HG03460 (cell line): ENCODE results near the gene BMP7.
"Not testable (repeated sequence)": the region's sequence is repeated elsewhere in the genome, so short reads cannot be mapped to it uniquely, and the experiment has no call there.

Experiments used
- ATAC-seq: cut with Tn5 transposase; IDR thresholded peaks from one replicate; pipeline ENCODE4 v1.9.1; 2021; ENCODE audit not compliant: unreplicated experiment

The BMP7 gene

DNA sequence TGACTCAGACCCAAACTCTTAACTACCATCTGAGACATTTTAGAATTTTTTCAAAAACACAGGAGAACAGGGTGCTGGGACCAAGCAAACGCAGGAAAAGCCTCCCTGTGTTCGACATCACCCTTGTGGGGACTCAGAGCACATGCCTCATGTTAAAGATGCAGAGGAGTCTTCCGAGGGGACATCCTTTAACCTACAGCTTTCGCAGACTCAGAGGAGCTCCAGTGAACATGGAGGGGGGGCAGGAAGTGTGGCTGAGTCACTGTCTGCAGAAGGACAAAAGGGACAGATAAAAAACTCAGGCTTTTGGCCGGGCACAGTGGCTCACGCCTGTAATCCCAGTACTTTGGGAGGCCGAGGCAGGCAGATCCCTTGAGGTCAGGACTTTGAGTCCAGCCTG, 15.1 kb downstream of the BMP7 start:
- ATAC-seq, result no peak

DNA sequence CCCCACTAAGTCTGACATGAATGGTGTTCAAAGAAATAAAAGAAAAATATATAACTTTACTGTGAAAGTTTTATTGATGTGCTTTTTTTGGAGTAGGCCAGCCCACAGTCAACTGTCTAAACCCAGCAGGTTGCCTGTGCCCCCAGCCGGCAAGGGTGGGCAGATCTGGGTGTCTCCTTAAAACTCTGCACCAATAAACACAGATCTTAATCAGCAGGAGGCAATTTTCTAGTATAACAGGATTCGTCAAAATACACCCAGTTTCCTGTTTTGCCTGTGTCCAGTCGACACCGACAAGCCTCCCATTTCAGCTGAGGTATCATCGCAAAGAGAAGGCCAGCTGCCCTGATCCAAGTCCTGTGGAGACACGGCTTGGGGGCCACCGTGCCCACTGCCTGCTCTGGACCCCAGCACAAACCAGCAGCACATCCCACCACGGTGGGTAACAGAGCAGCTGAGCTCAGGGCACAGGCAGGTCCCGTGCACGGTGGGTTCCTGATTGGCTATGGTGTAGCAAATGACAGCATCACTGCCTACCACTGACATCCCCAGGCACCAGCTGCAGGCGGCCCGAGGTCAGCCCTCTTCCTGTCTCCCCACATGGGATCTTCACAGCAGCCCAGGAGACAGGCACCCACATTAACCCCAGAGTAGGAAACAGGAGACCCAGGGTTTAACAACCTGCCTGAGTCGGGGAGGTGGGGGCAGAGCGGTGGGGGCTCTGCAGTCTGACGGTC, 15.7 kb downstream of the BMP7 start:
- no peak for ATAC-seq

DNA sequence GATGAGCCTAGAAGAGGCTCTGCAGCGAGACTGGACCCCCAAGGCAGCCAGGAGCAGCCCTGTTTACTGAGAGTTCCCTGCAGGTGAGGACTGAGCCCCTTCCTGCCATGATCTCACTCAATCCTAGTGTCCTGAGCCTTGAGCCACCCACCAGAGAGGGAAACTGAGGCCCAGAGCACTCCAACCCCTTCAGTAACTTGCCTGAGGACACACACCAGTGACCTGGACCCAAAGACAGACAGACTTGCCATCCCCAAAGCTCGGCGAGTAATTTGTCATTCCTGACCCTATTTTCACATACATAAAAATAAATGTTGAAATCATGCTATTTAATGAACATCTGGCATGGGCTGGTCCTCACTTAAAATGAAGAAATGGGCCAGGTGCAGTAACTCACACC, 16.7 kb downstream of the BMP7 start:
- no peak for ATAC-seq

DNA sequence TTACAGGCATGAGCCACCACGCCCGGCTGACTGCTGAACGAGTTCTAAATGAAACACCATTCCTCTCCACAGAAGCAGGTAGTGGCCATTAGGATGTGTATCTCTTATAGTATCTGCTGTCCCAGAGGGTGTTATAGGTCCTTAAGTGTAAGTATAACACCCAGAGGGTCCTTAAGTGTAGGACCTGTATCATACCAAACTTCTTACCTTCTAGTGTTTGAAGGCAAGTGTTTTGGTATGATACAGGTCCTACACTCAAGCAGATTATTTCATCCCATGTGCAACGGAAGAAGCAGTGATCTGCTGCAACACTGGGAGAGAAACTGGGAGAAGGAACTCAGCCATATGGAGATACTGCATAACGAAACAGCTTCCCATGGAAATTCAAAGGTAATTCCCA, 17.4 kb downstream of the BMP7 start:
- no peak for ATAC-seq

DNA sequence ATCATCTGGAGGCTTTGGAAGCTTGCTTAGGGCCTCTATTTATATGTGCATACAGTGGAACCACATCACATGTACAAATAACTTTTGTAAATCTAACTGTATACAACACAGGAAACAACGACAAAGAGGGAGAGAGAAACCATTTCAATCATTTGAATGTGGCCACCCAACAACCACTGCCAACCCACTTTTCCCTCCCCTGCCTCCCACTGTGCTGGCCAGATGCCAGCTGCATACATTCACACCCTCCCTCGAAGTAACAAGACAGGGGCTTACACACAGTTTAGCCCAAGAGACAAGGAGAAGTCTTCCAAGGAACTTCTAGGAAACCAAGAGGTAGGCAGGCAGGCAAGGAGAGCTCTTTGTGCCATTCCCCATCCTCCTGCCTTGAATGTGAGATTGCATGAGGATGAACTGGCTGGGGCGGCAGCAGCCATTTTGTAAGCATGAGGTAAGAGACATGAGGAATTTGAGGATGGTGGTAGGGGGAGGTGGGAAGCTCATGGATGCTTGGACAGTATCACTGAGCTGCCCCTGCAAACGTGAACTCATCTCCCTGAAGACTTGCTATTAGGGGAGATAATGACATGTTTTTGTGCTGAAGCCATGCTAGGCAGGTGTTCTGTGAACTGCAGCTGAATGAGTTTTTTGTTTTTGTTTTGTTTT, 18.2 kb downstream of the BMP7 start:
- no peak for ATAC-seq

DNA sequence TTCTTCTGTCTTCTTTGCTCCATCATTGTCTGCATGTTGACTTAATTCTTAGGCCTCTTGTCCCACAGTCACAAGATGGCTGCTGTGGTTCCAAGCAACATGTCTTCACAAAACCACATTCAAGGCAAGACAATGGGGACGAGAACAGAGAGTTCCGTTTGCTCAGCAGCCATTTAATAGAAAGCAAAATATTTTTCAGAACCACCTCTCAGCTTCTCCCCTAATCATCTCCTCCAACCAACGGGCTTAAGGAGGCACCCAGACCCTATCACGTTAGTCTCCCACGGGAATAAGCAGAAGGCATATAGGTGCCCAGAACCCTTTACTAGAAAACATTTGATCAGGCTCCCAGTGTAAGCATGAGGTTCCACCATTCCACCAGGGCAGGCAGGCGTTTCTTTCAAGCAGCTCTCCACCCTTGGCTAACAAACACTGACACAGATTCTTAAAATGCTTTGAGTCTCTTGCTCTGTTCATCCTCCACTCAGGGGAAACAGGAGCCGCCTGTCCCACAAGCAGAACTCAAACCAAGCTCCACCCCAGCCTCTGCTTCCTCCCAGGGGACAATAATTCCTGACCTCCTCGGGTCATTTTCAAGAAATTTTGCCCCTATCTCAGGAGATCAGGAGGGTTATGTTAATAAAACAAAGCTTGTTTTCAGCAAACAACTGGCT, 19.0 kb downstream of the BMP7 start:
- no peak for ATAC-seq

DNA sequence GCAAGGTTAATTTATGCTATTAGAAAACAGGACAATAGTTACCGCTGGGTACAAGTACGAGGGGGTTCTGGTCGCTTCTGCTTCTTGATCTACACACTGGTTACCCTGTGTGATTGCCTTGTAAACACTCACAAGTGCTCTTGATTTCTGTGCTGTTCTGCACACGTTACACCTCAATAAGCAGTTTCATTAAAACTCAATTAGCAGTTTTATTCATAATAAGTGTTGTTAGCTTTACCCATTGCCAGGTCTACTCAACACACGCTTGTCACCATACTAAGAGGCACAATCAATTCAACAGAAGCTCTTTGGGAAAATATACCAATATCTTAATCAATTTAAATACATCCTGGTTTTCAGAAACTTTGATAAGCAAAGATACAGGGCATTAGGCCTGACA, 20.4 kb downstream of the BMP7 start:
- no peak for ATAC-seq

DNA sequence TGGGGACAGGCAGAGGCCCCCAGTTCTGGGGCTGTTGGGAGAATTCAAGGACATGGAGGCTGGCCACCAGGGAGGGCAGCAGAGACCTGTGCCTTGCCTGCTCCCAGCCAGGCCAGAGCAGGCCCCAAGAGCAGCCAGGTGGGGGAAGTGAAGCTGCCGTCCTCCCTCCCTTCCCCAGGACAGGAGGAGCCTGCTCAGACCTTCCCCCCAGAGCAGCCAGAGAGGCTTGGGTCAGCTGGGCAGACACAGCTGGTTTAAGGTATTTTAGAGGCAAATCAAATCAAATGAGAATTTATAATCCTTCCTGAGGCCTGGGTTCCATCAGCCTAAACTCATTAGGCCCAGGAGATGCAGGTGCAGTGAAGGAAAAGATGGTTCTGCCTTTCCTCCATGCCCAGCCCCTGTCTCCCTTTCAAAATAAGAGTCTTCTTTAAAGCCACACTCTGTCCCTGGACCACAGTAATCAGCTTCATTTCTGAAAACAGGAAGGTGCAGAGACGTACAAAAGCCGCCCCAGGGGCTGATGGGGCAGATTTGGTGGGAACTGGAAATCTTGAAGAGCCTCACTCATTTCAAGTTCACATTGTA, 21.7 kb downstream of the BMP7 start:
- ATAC-seq, result no peak

DNA sequence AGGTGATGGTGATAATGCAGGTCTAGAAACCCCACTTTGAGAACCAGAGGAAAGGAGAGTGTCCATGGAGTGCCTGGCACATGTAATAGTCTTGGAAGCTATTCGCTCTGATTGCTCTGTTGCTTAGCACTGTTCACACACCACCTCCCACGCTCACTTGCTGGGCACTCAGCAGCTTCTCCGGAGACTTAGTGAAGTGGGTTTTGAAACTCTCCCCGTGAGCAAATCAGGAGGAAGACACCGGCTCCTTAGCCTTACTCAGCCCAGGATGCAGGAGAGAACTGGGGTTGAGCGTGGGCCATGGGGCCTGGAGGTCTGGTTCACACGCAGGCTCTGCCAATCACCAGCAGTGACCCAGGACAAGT, 22.2 kb downstream of the BMP7 start:
- no peak for ATAC-seq

DNA sequence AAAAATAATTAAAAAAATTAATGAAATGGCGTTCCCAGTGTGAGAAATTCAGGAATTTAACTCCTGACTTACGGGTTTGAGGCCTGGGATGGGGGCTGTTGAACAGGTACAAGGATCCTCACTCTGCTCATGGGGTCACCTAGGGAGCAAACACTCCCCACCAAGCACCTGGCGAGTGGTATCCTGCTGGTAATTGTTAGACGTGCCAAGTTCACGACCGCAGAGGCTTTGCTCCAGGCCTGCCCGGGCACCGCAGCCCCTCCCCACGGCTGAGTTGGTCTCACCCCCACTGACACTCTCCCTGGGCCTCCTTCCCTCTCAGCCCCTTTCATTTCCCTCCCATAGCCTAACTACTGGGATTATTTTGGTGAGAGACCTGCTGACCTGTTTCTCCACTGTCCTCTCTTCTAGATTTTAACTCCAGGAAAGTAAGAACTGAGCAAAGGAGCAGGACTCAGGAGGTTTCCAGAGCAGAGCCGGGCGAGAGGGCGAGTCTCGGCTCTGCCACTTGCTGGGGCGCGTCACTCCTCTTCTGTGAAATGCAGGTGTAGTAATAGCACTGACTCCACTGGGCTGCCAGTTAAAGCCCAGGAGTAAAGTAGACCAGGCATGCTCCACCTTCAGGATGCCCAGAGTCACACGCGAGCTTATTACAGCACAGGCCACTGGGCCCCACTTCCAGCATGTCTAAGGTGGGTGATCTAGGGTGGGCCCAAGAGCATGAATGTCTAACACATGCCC, 22.8 kb downstream of the BMP7 start:
- ATAC-seq, result no peak

DNA sequence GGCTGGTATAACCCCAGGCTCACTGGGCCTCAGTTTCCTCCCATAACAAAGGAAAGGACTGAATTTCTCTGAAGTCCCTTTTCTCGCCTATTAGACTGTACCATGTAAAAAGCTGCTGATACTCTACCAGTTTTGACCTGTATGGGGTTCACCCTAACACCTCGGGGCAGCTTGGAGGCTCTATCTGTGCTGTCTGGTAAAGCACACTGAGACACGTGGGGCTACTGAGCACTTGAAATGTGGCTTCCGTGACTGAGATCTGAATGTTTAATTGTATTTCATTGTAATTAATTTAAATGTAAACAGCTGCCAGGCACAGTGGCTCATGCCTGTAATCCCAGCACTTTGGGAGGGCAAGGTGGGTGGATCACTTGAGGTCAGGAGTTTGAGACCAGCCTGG, 24.0 kb downstream of the BMP7 start:
- no peak for ATAC-seq

DNA sequence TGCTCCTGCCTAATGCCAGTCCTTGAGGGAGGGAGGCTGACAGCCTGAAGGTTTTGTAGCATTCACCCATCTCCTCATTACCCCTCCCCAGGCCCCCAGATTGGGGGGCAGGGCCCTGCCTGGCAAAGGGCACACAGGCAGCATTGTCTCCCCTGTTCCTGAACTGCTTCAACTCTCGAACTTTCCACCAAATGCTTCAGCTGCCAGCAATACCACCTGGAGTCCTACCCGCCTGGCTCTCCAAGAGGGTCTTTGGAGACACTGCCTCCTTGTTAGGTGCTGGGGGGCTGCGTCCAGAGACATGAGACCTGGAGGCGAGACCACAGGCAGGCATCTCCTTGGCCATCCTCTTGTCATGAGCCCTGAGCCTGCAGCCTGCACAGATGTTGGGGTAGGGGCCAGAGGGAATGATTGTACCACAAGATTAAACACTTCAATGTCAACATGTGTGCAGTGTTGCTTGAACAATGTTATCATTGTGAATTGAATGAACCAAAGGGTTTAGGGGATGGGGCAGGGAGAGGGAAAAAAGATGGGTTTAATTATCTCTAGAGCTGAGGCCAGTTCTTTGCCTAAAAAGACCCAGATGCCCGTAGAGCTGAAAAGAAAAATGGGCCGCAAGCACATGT, 25.0 kb downstream of the BMP7 start:
- ATAC-seq, result no peak

DNA sequence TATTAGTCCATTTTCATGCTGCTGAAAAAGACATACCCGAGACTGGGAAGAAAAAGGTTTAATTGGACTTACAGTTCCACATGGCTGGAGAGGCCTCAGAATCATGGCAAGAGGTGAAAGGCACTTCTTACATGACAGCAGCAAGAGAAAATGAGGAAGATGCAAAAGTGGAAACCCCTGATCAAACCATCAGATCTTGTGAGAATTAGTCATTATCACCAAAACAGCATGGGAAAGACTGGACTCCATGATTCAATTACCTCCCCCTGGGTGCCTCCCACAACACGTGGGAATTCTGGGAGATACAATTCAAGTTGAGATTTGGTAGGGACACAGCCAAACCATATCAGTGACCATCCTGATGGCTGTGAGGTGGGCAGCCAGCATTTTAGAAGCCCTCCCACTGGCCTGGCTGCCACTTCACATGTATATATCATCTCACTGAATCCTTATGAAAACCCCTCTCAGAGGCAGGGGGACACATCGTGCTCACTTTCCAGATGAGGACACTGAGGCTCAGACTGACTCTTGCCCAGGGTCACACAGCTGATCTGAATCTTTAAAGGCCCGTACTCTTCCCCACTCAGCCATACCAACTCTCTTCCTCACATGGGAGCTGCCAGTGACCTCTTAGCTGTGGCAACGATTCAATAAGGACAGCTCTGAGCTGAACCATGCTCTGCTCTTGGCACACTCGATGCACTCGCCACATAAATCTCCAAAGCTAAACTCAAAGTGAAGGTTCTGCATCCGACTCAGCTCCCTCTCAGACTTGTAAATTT, 25.7 kb downstream of the BMP7 start:
- no peak for ATAC-seq

DNA sequence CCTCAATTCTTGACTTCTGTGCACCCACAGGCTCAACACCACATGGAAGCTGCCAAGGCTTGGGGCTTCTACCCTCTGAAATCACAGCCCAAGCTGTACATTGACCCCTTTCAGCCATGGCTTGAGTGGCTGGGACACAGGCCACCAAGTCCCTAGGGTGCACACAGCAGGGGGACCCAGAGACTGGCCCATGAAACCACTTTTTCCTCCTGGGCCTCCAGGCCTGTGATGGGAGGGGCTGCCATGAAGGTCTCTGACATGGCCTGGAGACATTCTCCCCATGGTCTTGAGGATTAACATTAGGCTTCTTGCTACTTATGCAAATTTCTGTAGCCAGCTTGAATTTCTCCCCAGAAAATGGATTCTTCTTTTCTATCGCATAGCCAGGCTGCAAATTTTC, 26.7 kb downstream of the BMP7 start:
- ATAC-seq, result not testable (repeated sequence)

DNA sequence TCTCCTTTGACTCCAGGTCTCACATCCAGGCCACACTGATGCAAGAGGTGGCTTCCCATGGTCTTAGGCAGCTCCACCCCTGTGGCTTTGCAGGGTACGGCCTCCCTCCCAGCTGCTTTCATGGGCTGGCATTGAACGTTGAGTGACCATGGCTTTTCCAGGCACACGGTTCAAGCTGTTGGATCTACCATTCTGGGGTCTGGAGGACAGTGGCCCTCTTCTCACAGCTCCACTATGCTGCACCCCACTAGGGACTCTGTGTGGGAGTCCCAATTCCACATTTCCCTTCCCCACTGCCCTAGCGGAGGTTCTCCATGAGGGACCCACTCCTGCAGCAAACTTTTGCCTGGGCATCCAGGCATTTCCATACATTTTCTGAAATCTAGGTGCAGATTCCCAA, 27.1 kb downstream of the BMP7 start:
- ATAC-seq, result not testable (repeated sequence)

DNA sequence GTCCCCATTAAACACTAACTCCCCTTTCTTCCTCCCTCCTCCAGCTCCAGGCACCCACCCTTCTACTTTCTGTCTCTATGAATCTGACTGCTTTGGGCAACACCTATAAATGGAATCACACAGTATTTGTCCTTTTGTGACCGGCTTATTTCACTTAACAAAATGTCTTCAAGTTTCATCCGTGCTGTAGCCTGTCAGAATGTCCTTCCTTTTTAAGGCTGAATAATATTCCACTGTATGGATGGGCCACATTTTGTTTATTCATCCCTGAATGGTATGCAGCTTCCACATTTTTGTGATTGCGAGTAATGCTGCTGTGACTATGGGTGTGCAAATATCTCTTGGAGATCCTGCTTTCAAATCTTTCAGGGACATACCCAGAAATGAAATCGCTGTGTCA, 28.4 kb downstream of the BMP7 start:
- no peak for ATAC-seq

DNA sequence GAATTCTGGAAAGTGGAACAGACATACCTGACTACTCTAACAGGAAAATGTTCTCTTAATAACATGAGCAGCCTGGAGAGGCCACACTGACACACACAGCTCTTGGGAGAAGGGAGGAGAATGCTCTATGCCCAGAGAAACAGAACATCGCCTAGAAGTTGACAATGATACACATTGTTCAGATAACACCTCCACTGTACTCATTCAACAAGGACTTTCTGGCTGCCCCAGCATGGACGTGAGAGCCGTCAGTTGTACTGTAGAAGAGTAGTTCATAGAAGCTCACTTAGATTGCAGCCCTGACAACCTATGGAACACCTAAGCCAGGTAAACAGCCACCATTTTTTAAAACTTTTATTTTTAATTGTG, 28.9 kb downstream of the BMP7 start:
- no peak for ATAC-seq

DNA sequence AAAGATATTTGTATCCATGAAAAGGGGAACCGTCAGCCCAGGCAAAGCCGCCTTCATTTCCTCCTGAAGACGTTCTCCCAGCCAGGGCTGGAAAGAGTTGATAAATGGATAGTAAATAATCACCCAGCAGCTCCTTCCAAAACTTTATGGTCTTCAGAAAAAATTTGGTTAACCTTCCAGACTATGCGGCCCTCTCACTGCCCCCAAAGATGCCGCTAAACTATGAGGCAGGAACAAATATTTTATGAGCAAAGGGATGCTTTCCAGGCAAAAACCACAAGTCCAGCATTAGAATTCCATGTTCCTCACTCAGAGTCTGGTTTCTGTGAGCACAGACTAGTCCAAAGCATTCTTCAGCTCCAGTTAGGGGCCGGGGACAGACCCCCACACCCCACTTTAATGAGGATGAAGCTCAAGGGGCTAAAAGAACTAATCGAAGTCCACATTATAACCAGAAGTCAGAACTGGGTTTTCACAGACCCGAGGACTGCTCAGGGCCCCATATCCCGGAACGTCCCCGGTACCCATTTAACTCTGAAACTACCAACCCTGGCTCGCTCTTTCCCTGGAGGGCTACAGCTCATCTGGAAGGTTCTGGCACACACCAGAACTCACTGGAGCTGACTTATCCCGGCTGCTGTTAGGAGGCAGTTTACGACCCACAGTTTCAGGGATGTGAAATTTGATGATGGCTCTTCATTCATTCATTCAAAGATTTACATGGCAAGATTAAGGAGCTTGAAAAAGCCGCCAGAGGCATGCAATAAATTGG, 29.4 kb downstream of the BMP7 start:
- no peak for ATAC-seq

DNA sequence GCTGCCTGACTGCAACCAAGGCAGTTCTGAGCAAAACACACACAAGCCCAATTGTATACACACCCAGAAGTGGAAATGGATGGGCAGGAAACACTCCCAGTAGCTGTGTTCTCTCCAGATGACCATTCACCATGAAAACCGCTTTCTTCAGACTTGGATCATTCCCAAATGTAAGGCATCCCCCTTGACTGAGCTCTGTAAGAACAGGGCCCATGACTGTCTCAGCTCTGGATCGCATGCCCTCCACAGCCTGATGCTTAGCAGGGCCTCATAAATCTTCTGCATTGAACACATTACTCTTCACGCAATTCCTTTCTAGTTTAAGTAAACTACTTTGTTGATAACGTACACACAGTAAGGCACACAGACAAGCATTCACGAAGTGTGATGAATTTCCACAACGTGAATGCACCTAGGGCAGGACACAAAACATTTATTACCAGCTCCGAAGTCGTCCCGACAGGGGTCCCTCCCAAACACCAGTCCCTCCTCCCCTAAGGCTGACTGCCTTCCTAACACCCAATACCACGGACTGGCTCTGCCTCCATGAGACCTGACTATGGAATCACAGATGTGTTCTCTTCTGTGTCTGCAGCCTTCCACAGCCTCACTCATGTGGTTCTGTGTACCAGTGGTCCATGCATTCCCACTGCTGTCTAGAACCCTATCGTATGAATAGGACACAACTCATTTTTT, 31.7 kb downstream of the BMP7 start:
- ATAC-seq, result no peak
